Sigmoid colon (tissue), 7 donors: ENCODE data around the gene ALKBH3. TPM values are rescaled to one million over a fixed set of nuclear protein-coding genes. Genes with fewer than 3 reads are reported as not detected.

ENCODE experiments used
- DNase-seq: peaks from one replicate; pipeline ENCODE4 v3.0.0-alpha.2; 2019
- H3K27ac ChIP-seq, 4 donors: fragments of 200-600 bp; sonication (generic); one replicate each; pipeline ENCODE4 v1.5.1; 2016 to 2019; ENCODE audit warnings: mild to moderate bottlenecking in 1 of 4
- H3K27me3 ChIP-seq, 3 donors: fragments of 200-600 bp; sonication (generic); one replicate each; pipeline ENCODE4 v1.5.1; 2019; ENCODE audit warnings: mild to moderate bottlenecking in 1 of 3
- H3K36me3 ChIP-seq, 4 donors: fragments of 200-600 bp; sonication (generic); one replicate each; pipeline ENCODE4 v1.5.1; 2016 to 2019
- H3K4me1 ChIP-seq, 4 donors: fragments of 200-600 bp; sonication (generic); one replicate each; pipeline ENCODE4 v1.5.1; 2017 to 2019
- H3K4me3 ChIP-seq, 4 donors: fragments of 200-600 bp; sonication (generic); one replicate each; pipeline ENCODE4 v1.5.1; 2017 to 2019; ENCODE audit warnings: mild to moderate bottlenecking in 2 of 4, moderate library complexity in 1 of 4
- H3K9me3 ChIP-seq, 4 donors: fragments of 200-600 bp in 3 of 4; sonication (generic) in 3 of 4; one replicate each; pipeline versions ENCODE4 v1.5.1 to v1.6.1; 2013 to 2019
- CTCF ChIP-seq, 4 experiments: fragments of 450-650 bp in 3 of 4; fragments of 200-600 bp in 1 of 4; IDR thresholded peaks; one replicate each; pipeline ENCODE4 v1.5.1; 2016 to 2019; ENCODE audit warnings: antibody characterized with exemption in 4 of 4, mild to moderate bottlenecking in 3 of 4, moderate library complexity in 2 of 4
- EP300 ChIP-seq, 4 donors: sonication (generic); formaldehyde crosslinking; IDR thresholded peaks; one replicate each; pipeline ENCODE4 v1.6.1; 2017; ENCODE audit warnings: antibody characterized with exemption in 4 of 4
- POLR2A ChIP-seq, 2 donors: fragments of 450-650 bp; IDR thresholded peaks; one replicate each; pipeline ENCODE4 v1.6.1; 2016; ENCODE audit warnings: antibody characterized with exemption in 2 of 2, mild to moderate bottlenecking in 2 of 2, moderate library complexity in 2 of 2
- POLR2AphosphoS5 ChIP-seq, 4 donors: sonication (generic); formaldehyde crosslinking; IDR thresholded peaks; one replicate each; pipeline ENCODE4 v1.6.1; 2017; ENCODE audit warnings: antibody characterized with exemption in 4 of 4
- WGBS, 2 donors: extraction: QIAGEN DNeasy Blood & Tissue Kit; methylation state at CpG; one replicate each; pipeline ENCODE4 v1.1.7; 2013; 5-methylcytosine and 5-hydroxymethylcytosine counted together
- intact Hi-C: fragments of 100-400 bp; cut with DNase I; formaldehyde crosslinking; loops from one replicate; pipeline ENCODE4 v1.15.1; 2023
- polyA plus RNA-seq, 3 donors: library from polyadenylated mRNA; stranded (reverse); fragments of 200-250 nt; gene quantifications; one replicate each; pipeline ENCODE4 v1.2.3, GENCODE V29; 2013
- total RNA-seq, 4 donors: library from RNA; depleted of rRNA; stranded (reverse); fragments of >200 nt; gene quantifications; one replicate each; pipeline ENCODE4 v1.1.0, GENCODE V29; 2016
- donor health status: healthy with polysubstance abuse.
- donor health status: Bipolar disorder and iron deficiency.
- donor health status: healthy.

ALKBH3 gene
- total and polyA plus RNA-seq, 7 donors = 15.7 to 31.2 (median 27.3) TPM

- 1% methylated on average over 48 of the region's 48 CpGs for WGBS, 2 donors
- no peak for DNase-seq
Observed at GRCh38 chr11:43943372-43943930, 62.8 kb downstream of the ALKBH3 start.

GRCh38 chr11:43943931-43944751 is 63.5 kb downstream of the ALKBH3 start:
- H3K27me3 ChIP-seq = peaks cover 0 to 63% (median 27%) of the 10 kb centered on the region in 3 donors

More at GRCh38 chr11:43943372-43943930, 62.8 kb downstream of the ALKBH3 start:
- H3K4me3 ChIP-seq = peak overlapping the region; percentile 62 to 73 (median 70)
- TF ChIP-seq CTCF (IDR thresholded peaks at IDR 0.05) (no peak), EP300 (IDR thresholded peaks at IDR 0.05) (no peak), POLR2AphosphoS5 (IDR thresholded peaks at IDR 0.05) (peak in 1 of 4 donors; percentile 9), POLR2A (IDR thresholded peaks at IDR 0.05) (no peak)
- peaks cover 0 to 63% (median 27%) of the 10 kb centered on the region in 3 donors for H3K27me3 ChIP-seq
- peak overlapping the region; percentile 85 to 91 (median 86) for H3K27ac ChIP-seq
- H3K9me3 ChIP-seq = no peaks in the 10 kb centered on the region
- intact Hi-C loops = loop anchor here (5.0 kb wide), 1 partner anchor 89 kb away; no protein-coding TSS in a partner anchor
- no peaks in the 10 kb centered on the region for H3K36me3 ChIP-seq
- H3K4me1 ChIP-seq = peaks cover 0 to 35% (median 25%) of the 10 kb centered on the region in 4 donors

GRCh38 chr11:43944761-43945311 is 64.2 kb downstream of the ALKBH3 start:
- no peaks in the 10 kb centered on the region for H3K36me3 ChIP-seq
- intact Hi-C loops = loop anchor here (1.0 to 5.0 kb wide), 2 partner anchors 55 to 87 kb away; no protein-coding TSS in a partner anchor
- peaks cover 0 to 63% (median 27%) of the 10 kb centered on the region in 3 donors for H3K27me3 ChIP-seq
- peak; percentile 86 for DNase-seq
- H3K4me1 ChIP-seq = peaks cover 0 to 35% (median 25%) of the 10 kb centered on the region in 4 donors
- H3K27ac ChIP-seq = peak overlapping the region; percentile 85 to 91 (median 86)
- TF ChIP-seq POLR2A (IDR thresholded peaks at IDR 0.05) (no peak), POLR2AphosphoS5 (IDR thresholded peaks at IDR 0.05) (peak in 2 of 4 donors; percentile 13 to 35), CTCF (IDR thresholded peaks at IDR 0.05) (peak in 3 of 4 experiments; percentile 41 to 62 (median 53)), EP300 (IDR thresholded peaks at IDR 0.05) (no peak)
- WGBS, 2 donors = 11 to 20% methylated on average over 16 of the region's 16 CpGs
- no peaks in the 10 kb centered on the region for H3K9me3 ChIP-seq
- peak overlapping the region; percentile 62 to 73 (median 70) for H3K4me3 ChIP-seq

More at GRCh38 chr11:43943931-43944751, 63.5 kb downstream of the ALKBH3 start:
- Histone ChIP-seq H3K9me3 (no peaks in the 10 kb centered on the region), H3K4me1 (peaks cover 0 to 35% (median 25%) of the 10 kb centered on the region in 4 donors), H3K27ac (peak overlapping the region; percentile 85 to 91 (median 86)), H3K36me3 (no peaks in the 10 kb centered on the region), H3K4me3 (peak overlapping the region; percentile 62 to 73 (median 70))
- peak; percentile 74 for DNase-seq
- no peak for TF ChIP-seq EP300 (IDR thresholded peaks at IDR 0.05)
- TF ChIP-seq POLR2AphosphoS5 (IDR thresholded peaks at IDR 0.05) = peak in 2 of 4 donors; percentile 13 to 23
- intact Hi-C loops = loop anchor here (1.0 to 5.0 kb wide), 2 partner anchors 54 to 88 kb away; no protein-coding TSS in a partner anchor
- 2 to 3% methylated on average over 54 of the region's 54 CpGs for WGBS, 2 donors

GRCh38 chr11:43947003-43947500 is 66.4 kb downstream of the ALKBH3 start:
- Histone ChIP-seq H3K4me1 (peaks cover 0 to 29% (median 22%) of the 10 kb centered on the region in 4 donors), H3K36me3 (no peaks in the 10 kb centered on the region), H3K27ac (peak overlapping the region in 1 of 4 donors; percentile 18), H3K27me3 (peaks cover 0 to 47% (median 27%) of the 10 kb centered on the region in 3 donors), H3K4me3 (no peak overlapping the region), H3K9me3 (peaks cover 0 to 3% (median 0%) of the 10 kb centered on the region in 4 donors)
- TF ChIP-seq POLR2A (IDR thresholded peaks at IDR 0.05) (no peak), EP300 (IDR thresholded peaks at IDR 0.05) (no peak), POLR2AphosphoS5 (IDR thresholded peaks at IDR 0.05) (peak in 1 of 4 donors; percentile 9), CTCF (IDR thresholded peaks at IDR 0.05) (no peak)
- WGBS, 2 donors = 35 to 45% methylated on average over 9 of the region's 9 CpGs
- intact Hi-C loops = no loop called here
- DNase-seq = no peak
